Activated effector memory CD4-positive, alpha-beta T cell treated with anti-CD3 and anti-CD28 coated beads, Interleukin-2, amount 50 U/mL, for 16 hours (primary cell): Measurements from ENCODE around the gene KLHL29.
"Not testable (repeated sequence)": the region's sequence is repeated elsewhere in the genome, so short reads cannot be mapped to it uniquely, and the experiment has no call there.

Source experiments
- DNase-seq: peaks from one replicate; pipeline ENCODE4 v3.0.0-alpha.2; 2020

KLHL29 gene

DNA sequence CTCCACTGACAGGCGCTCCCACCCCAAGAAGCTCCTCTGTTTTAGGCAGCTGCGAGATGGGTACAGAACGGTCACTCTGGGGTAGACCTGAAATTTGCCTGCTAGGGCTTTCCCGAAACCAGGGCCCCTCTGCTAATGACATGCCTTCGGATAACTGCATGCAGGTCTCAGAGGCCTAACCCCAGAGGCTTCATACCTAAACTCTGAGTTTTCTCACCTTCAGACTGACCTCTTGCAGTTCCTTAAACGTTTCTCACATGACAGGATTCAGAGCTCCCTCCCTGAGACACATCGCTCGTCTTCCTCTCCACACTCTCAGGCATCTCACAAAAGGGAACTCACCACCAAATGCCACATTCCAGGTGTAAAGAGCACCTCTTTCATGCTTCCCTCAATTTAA lies 11.3 kb upstream of the KLHL29 start:
- no peak for DNase-seq

DNA sequence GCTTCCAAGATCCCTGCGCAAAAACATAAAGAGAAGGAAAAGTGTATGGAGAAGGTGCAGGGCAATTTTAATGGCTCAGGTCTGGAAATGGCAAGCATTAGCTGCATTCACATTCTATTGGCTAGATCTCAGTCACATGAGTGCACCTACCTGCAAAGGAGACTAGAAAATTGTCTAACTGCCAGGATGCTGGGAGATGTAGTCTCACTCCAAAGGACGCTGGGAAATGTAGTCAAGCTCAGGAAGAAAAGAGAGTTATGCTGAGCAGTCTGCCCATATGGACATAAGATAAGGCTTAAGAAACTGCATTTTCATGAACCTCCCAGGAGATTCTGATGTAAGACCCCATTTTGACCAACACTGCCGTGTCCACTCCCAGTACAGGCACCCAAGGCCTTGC lies 9.5 kb upstream of the KLHL29 start:
- no peak for DNase-seq

DNA sequence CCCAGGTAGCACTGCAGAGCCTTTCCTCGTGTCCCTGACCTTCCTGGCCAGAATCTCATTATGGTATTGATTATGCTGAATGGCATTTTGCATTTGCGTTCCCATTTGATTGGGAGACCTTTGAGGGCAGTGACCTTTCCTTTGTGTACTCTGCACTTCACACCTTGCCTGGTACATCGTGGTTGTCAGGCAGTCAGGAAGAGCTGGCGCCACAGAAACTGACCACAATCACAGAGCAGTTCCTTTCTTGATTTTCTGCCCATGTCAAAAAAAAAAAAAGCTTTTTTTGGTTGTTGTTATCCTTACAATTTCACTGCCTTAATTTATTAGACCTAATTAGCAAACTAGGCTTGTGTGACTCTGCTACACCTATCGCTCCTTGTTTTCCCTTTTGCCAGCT lies 8.9 kb upstream of the KLHL29 start:
- DNase-seq: no peak

DNA sequence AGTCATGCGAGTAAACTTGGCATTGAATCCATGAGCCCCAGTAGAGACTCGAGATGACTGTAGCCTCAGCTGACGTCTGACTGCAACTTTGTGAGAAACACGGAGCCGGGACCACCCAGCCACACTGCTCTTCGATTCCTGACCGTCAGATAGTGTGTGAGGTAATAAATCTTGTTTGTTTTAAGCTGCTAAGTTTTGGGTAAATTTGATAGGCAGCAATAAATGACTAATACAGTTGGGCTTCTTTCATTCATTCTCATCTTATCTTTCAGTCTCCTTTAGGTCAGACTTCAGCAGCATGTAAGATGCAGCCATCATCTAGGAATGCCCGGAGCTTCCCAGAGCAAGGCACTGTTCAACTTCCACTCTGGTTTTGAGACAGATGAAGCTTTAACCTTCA lies 8.0 kb upstream of the KLHL29 start:
- no peak for DNase-seq

DNA sequence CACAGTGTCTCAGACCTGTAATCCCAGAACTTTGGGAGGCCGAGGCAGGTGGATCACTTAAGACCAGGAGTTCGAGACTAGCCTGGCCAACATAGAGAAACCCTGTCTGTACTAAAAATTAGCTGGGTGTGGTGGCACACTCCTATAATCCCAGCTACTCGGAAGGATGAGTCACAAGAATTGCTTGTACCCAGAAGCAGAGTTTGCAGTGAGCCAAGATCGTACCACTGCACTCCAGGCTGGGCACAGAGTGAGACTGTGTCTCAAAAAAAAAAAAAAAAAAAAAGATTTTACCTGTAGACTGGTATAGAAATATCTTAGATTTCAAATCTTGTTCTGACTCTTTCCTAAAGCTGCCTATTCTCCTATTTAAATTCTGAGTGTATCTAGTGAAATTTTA lies 7.2 kb upstream of the KLHL29 start:
- DNase-seq: no peak

DNA sequence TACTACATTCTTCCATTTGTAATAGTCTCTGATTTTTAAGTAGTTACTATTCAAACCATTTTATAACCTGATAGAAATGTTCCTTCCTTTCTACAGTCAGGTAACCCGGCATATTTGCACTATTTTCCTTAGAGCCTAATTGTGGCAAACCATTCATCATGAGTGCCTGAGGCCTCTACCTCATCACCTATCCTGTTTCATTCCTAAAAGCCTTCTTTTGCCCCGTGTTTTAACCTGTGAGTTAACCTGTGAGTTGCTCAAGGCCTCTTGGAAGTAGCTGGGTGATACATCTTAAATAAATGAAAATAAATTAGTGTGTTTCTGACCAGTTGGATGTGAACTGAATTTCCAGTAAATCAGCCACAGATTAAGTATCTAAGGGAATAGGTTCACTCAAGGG lies 6.5 kb upstream of the KLHL29 start:
- DNase-seq: no peak

DNA sequence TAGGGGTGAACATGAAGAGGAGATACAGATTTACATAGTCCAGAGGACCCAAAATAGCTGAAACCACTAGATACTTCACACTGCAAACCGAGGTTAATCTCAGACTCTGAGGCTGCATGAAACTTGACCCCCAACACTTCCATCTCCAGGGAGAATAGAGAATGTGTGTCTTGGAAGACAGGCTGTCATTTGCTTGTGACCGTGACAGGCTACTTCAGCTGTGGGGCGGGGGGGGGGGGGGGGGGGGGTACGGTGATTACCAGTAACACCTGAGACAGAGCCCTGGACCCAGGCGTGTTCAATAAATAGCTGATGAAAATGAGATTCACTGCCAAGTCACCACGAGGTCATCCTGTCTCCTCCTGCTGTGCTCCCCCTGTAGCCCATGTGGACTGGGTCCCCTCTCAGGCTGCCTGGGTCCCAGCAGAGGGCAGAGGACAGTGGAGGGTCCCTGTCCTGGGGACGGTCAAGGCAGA lies 5.7 kb upstream of the KLHL29 start:
- no peak for DNase-seq

DNA sequence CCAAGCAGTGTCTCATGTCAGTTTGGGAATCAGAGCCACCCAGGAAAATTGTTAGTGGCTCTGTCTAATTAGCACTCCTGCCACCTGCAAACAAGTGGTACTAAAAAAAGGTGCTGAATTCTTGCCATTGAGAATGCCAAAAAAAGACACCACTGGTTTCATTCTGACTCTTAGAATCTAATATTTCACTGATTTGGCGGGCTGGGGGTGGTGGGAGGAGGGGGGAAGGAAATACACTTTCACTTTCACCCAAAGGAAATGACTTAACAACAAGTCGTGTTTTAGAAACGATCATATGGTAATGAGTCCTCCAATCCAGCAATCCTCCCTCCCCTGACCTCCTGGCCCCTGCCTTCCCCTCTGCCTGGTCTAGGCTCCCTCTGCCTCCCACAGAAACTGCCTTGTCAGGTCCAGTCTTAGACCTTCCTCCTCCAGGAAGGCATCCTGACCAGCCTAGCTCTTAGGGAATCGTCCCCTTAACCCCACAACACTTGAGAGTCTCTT lies 4.4 kb upstream of the KLHL29 start:
- peak; percentile 69 for DNase-seq

DNA sequence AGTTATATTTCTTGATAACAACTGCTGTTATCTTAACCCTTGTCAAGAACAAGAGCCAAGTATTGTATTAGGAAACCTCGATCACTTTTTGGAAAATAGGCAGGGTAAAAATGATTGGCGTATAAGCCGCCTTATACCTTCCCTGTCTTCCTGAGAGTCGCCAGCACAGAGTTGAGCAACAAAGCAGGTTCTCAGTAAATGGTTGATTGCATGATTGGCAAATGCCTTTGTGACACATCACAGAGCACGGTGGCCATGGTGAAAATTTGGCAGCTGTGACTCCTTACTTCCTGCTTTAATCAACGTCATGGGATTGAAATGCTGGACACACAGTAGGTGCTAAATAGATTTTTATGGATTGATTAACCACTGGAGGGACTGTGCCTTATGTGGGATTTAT lies 3.9 kb upstream of the KLHL29 start:
- DNase-seq: no peak

DNA sequence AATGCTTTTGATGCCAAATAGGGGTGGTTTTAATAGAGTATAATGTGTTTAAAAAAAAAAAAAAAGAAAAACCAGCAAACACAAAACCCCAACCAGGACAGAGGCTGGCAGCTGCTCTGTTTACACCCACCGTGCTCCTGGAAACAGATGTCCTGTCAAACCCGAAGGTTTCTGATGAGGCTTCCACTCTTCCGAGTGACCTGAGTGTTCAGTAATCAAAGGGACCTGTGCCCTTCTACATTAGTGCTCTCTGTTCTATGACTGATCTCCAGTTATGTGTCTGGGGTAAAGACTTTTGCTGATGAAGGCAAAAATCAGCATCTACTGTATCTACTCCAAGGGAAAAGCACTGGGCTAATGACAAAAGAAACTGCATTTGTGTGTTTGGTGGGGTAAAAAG lies 3.5 kb upstream of the KLHL29 start:
- no peak for DNase-seq

DNA sequence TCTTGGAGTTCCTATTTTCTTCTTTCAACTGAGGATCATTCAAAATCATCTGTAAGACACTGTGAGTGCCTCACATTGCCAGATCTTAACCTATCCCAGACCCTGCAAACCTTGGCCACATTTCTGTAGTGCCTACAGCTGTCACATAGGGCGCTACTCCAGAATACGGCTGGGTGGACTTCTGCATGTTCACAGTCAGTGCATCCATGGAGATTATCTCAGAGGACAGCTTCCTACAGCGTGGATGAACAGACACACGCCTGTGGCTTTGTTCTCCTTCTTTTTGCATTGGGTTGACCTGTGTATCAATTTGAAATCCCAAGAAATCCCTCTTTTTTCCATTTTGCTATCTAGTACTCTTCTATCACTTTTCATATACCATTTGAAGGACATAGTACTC lies 1.9 kb upstream of the KLHL29 start:
- no peak for DNase-seq

DNA sequence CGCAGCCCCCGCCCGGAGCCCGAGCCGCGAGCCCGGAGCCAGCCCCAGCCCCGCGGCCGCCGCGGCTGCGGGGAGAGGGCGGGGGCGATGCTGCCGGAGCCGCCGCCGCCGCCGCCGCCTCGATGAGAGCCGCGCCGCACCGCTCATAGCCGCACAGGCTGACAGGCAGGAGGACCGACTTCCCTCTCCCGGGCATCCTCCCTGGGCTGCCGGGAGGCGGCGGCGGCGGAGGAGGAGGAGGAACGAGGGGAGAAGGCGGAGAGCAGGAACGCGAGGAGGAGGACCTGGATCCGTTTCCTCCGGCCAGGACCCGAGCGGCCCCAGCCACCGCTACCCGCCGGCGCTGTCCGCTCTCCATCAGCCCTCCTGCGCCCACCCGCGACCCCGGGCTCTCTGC lies 370 bp downstream of the KLHL29 start:
- DNase-seq: no peak

DNA sequence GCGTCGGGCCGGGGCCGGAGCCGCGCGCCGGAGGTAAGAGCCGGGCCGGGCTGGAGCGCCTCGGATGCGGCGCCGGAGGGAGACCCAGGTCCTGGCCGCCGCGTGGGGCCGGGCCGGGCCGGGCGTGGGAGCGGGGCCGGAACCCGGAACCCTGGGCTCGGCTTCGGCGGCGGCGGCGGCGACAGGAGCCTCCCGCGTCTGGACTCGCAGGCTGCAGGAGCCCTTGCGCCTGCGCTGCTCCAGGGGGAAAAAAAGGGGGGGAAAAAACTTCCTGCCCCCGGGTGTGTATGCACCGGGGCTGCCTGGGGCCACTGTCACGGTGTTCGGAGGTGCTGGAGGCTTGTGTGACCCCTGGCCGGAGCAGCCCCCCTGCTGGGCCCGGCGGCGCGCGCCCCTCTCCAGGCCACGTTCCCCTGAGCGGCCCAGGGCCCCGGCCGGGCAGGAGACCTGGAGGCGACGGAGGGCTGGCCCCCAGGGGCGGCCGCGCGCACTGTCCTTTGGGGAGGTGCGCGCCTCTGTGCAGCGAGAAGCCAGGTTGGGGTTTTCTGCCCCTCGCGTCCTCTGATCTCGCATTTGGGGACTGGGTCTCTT lies 864 bp downstream of the KLHL29 start:
- no peak for DNase-seq

DNA sequence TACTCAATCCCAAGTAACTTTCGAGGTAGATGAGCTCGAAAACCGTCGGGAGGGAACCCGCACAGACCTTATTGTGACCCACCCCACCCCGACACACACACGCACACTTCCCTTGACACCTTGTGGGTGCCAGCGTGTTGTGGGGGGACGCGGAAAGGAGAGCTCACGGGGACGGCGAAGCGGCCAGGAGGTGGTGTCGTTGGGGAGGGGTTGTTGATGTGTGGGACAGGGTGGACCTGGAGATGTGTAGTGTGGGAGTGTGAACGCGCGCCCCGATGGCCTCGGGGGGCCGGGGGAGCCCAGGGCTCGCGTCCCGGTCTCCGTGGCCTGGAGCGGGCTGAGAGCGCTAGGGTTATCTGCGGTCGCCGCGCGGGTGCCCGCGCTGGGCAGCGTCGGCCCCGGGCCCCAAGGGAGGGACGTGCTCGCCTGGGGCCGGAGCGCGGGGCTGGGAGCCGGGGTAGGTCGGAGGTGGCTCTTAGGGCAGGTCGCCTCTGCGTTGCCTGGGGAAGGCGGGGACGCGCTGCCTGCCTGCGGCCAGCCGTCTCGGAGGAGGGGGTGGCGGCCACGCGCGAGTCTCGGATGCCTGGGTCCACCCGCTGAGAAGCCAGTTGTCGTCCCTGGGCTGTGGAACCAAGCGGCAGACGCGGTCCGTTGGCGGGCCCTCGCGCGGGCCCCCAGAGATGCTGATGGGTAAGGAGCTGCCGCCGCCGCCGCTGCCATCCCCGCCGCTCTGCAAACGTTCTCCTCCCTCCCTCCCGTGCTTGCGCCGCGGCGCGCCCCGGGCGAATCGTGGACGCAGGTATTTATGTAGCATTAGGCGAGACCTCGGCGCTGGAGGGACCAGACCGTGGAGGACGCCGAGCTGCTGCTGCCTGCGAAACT lies 1.6 kb downstream of the KLHL29 start:
- DNase-seq: no peak

DNA sequence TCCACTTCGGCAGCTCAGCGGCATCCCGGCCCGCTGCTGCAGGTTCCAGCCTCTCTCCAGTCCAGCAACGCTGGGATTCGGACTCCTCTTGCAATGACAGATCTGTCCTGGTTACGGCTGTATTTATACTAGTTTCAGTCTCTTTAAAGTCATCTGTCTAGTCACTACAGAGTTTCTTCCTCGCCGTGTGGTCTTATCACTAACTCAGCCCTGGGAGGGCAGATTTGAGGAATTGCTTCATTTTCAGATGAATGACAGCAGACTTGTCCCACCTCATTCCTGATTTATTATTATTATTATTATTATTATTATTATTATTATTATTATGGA lies 2.2 kb downstream of the KLHL29 start:
- no peak for DNase-seq

DNA sequence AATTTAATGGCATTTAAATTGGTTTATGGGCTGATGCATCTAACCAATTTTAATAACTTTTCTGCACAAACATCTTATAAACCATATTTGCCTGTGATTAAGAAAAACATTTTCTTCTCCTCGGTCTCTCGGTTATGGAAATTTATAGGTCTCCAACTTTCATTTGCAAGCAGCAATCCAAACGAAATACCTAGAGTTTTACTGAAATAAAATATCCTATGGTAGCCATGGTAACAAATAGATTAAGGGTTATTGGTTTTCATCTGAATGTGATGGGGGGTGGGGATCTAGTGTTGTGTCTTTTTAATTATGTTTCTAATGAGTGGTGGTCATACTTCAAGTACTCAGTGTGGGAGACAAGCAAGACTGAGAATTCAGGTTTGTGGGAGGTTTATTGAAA lies 2.9 kb downstream of the KLHL29 start:
- no peak for DNase-seq

DNA sequence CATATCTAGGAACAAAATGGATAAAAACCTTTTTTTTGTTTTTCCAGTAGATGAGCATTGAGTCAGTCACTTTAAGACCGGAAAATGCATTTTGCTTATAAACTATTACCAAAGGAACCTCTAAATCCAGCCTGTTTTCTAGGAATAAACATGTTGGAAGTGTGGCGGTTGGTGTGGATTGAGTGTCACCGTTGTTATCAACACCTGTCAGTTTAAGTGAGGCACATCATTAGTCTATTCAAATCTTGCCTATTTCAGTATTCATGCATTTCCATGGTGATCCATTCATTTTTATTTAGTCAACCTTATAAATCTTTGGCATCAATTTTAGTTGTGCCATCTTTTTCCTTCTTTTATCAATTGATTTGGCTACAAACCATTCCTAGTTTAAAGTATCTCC lies 3.3 kb downstream of the KLHL29 start:
- DNase-seq: no peak

DNA sequence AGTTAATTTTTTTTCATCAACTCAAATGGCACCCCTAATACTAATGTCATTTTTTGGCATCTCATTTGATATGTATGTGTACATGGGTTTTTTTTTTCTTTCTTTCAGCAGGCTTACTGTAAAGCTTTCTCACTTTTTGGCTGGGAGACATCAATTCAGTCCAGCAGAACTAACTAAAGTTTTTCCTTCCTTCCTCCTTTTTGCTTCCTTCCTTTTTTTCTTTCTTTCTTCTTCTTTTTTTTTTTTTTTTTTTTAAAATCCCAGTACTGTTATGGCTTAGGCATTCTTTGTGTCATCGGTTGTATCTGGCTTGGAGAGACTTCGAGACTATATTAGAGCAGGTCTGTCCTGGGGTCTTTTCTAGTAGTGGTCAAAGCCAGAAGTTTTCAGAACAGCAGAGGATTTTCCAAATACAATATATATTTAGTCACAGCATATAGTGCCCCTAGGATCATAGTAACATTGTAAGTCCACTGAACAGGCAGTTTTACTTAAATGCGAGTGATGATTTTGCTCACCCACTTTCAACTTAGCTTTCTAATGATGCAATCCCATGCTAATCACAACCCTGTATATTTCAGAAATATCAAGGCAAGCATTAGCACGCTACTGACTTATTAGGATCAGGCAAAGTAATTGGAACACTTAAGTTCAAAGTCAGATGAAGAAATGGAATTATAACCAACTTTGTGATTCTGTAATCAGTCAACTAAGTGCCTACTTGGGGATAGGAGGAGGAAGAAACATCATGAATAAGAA lies 4.0 kb downstream of the KLHL29 start:
- DNase-seq: no peak

DNA sequence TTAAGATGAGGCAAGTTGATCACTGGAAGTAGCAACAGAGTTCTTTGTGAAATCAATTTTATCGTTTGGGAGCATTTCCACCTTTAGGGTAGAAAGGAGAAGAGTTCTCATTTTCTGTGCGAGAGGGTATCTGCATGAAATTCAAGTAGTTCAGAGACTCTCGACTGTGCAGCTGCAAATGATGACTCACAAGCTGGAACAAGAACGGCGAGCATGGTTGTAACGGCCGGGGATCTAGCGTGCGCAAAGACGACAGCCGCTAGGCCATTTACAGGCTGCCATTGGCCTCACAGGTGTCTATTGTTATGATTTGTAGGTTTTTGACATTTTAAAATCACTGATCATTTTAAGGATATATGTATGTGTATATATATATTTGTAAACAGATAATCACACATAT lies 5.2 kb downstream of the KLHL29 start:
- no peak for DNase-seq

DNA sequence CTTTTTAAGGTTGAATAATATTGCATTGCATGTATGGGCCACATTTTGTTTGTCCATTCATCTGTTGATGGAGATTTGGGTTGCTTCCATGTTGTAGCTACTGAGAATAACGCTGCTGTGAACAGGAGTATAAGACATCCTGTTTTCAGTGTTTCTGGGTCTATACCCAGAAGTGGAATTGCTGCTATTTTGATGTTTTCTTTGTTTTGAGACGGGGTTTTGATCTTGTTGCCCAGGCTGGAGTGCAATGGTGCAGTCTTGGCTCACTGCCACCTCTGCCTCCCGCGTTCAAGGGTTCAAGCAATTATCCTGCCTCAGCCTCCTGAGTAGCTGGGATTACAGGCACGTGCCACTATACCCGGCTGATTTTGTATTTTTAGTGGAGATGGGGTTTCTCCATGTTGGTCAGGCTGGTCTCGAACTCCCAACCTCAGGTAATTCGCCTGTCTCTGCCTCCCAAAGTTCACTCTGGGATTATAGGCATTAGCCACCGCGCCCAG lies 6.3 kb downstream of the KLHL29 start:
- DNase-seq: not testable (repeated sequence)

DNA sequence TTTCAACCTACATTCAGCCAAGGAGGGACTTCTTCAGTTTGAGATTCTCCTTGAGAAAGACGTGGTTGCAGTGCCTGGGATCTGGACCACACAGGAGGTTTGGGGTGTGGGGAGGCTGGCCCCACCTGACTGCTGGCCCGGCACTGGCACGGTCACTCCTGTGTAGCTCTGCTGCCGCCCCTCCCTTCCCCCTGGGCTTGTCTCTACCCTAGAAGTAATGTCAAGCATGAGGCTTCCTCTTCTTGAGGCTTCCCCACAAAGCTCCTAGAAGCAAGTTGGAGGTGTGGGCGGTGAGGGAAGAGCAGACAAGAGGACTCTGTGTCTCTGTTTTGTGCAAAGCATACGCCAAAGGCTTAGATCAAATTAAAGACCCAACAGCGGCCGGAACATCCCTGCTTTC lies 8.7 kb downstream of the KLHL29 start:
- DNase-seq: no peak

DNA sequence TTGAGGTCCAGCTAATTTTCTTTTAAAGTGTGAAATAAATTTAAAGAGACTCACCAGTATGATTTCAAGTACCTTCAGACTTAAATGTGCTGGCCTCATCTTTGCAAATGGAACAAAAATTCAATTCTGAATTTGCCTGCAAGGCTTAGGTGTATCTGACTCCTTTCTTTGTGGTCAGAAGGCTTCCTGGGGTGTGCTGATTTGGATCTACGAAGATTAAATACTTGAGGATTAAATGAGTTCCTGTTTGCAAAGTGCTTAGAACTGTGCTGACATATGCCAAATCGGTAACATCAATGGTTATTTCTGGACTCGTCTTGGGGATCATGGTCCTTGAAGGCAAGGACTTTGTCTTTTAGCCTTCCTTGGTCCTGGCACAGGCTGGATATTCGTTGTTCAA lies 9.7 kb downstream of the KLHL29 start:
- no peak for DNase-seq

DNA sequence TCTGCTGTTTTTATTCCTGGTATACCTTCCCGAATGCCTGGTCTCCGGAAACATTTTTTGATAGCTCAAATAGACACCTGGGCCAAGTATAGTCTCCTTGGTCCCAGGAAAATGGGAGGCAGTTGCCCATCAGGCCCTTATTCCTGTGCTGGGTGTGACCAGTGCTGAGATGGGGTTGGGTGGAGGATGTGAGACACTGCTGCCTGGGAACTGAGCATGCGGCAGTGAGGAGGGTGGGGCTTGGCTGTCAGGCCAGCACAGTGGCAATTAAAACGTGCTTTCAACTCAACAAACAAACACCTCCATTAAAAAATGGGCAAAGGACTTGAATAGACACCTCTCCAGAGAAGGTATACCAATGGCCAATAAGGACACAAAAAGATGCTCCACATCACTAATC lies 12.5 kb downstream of the KLHL29 start:
- no peak for DNase-seq
